ENCODE measurements around the gene DSCAML1.

The DSCAML1 gene

DNA sequence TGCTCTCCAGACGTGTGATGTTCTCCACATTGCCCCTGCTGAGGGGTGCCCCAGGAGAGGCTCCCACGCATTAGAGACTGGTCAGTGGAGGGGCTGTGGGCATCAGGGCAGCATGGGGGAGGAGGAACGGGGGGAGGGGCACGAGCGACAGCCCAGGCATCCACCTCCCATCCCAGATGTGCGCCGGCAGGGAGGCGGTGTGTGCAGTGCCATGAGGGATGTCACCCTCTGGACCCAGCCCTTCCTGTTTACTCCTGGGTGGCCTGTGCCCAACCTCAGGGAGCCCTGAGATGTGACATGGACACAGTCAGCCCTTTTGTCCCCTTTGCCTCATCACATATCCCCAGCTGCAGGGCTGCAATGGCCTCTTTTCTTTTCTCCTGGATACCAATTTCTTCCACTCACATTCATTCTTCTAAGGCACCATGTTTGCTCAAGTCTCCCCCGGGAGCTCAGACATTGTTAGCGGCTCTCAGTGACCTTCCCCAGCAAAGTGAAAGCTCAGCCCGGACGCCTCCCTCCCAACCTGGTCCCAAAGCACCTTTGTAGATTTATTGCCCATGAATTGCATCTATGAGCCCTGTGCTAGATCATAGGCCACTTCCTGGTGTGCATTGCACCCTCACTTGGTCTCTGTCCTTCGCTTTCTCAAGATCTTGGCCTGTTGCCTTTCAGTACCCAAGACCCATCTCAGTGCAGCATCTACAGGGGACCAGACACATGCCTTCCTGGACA is 318.7 kb downstream of the DSCAML1 start:
- FAIRE-seq (no peak), DNase-seq (ENCODE audit: low spot score) (no peak)

DNA sequence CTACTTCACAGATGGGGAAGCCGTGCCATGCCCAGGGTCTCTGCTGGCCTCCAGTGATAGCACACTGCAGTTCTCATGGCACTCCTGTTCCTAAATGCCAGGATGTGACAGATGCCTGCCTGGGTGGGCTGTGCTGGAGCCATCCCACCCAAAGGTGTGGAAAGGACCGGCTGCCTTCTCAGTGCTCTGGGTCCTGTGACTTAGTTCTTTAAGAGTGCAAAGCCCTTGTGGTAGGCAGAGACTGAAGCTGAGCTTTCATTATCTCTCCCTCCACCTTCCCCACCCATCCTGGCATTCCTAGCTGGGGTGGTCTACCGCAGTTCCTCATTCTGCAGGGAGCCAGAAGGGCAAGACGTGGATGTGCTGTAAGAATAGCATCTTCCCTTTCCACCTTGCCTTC is 319.3 kb downstream of the DSCAML1 start:
- no peak for DNase-seq (ENCODE audit: low spot score)
- no peak for FAIRE-seq

DNA sequence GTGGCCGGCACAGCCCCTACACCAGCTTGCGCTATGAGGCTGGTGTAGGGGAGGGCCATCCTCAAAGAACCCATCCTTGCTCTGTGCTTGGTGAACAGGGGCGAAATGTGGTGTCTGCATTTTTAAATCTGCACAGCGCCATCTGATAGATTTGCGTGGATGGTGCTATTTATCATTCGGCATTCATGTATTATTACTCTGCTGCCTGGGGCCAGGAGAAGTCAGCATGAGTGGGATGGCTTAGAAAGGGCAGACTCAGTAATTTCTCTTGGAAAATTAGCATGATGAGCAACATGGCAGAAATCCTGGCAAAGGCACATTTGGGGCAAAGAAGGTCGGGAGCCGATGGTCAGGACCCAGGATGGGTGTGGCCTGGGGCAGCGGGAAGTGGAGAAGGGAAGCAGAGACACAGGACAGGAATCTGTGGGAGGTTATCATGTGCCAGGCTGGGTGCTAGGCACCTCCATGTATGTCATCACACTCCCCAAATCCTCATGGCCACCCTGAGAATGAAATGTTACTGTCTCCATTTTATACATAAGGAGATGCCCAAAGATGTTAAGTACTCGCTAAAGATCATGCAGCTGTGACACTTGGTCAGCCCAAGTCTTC is 320.4 kb downstream of the DSCAML1 start:
- DNase-seq (ENCODE audit: low spot score) (no peak), FAIRE-seq (no peak)

DNA sequence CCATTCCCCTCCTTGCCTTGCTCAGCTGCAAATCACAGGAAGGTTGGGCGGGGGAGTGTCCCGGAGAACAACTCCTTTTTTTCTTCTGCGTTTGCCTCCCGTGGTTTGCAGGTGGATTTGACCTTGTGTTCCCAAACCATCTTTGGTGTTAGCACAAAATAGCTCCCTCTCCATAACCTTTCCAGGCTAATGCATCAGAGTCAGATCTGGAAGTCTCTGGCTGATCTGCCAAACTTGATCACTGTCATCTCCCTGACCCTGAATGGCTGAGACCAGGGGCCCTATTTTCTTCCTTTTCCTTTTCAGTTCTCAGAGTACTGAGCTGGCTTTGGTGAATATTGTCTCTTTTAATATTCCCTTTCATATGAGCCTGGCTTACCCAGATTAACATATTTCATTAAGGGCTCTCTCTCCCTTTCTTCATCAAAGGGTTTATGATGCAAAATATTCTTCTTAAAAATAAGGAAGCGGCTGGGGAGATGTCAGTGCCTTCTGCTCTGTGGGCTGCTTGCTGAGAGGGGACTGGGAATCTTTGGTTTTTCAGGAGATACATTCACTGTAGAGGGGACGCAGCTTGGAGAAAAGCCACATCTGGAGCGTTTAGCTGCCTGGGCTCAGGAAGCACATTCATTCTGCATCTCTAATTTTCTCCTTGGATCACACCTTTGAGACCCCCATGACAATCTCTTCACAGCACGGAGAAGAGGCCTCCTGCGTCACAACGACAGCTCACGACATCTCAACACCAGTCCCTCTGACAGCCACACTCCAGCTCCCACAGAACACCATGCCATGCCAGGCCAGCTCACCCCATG is 321.1 kb downstream of the DSCAML1 start:
- DNase-seq (ENCODE audit: low spot score) (no peak), FAIRE-seq (no peak)

DNA sequence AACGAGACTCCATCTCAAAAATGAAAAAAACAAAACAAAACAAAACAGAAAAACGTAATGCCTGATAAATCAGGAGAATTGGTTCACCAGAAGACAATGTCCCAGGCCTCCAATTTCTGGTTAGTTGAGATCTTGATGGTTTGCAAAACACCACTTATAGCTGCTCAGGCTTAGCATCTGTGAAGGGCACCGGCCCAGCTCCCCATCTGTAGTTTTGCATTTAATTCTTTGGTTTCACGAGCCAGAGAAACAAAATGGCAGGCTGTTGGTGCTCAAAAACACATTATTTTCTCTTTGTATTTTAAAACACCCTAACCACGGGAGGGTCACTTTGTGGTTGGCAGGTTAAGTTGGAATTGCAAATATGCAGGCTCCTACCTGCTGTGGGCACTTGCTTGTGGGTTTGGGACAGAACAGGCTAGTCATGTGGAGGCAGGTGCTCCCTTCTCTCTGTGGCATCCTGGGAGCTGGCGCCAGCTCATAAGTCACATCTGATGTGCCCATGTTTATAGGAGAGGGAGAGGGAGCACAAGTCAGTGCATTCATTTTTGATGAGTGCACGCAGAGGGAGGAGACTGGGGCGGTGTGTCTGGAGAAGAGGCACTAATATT is 323.4 kb downstream of the DSCAML1 start:
- FAIRE-seq (no peak), DNase-seq (ENCODE audit: low spot score) (no peak)

DNA sequence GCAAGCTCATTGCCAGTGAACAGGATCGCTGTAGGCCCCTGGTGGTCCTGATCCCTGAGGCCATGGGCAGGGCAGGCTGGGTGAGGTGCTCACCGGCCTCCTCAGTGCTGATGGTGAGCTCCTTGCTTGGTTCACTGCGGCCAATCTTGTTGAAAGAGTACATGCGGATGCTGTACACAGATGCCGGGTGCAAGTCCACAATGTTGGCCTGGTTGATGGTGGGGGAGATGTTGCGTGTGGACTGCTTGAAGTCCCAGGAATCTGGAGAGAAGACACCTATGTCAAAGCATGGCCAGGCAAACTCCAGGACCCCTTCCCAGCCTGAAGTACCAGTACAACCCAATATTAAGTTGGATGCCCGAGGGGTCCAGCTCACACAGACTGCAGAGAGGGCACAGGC is 325.2 kb downstream of the DSCAML1 start:
- DNase-seq (ENCODE audit: low spot score) (no peak), FAIRE-seq (no peak)

DNA sequence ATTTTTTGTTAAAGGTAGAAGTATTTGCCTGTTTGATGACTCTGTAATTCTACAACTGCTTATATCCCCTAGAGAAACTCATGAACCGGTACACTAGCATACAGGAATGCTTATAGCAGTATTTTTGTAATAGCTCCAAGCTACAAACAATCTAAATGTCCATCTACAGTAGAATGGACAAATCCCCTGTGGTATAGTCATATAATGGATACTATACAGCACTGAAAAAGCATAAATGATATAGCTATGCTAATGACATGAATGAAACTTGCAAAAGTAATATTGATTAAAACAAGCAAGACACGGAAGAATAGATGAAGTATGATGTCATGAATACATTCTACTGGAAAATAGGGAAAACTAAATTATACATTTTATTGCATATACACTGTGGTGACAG is 326.4 kb downstream of the DSCAML1 start:
- FAIRE-seq = no peak

DNA sequence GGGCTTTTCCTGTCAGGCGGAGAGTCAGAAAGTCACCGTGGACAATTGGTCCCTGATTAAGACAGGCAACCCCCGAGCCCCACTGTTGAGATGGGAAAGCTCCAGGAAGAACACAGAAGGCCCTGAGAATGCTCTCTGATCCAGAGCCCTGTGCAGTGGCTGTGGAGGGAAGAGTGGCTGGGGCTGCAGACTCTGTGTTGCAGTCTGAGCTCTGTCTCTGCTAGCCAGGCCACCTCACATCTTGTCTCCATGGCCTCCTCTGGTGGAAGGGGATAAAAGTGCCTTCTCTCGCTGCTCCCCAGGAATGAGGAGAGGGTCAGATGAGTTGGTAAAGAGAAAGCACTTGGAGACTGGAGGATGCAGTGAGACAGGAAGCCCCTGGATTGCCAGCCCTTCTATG is 328.1 kb downstream of the DSCAML1 start:
- DNase-seq (ENCODE audit: low spot score) = no peak
- FAIRE-seq = no peak

More for the DNA sequence above, 326.4 kb downstream of the DSCAML1 start:
- no peak for DNase-seq (ENCODE audit: low spot score)

DNA sequence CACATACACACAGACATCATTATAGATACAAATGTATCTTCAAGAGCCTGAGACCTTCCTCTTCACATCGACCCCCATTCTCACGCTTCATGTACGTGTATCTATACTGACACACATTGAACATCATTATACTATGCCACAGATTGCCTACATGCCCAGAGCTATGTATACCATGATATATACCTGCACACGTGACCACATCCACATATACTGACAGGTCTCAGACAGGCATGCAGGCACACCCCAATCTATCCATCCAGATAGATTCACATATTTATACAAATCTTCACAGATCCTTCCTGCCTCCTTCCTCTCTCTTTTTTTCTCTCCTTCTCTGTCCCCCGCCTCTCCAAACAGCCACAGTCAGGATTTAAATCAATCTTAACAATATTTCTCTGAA is 329.2 kb downstream of the DSCAML1 start:
- FAIRE-seq (no peak), DNase-seq (ENCODE audit: low spot score) (no peak)

DNA sequence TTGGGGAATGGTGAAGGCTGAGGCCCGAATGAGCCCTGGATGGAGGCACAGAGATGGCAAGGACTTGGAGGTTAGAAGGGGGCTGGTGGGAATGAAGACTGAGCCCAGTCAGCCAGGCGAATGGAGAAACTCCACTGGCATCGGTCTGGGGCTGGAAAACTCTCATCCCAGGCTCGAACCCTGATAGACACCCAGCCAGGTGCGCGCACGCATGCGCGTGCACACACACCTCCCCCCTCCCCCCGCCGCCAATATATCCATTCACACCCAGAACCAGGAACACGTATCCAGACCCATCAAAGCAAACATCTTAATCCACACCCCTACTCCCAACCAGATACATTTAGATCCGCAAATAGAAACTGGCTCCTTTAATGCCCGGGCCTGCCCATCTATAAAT is 330.1 kb downstream of the DSCAML1 start:
- no peak for FAIRE-seq
- no peak for DNase-seq (ENCODE audit: low spot score)

DNA sequence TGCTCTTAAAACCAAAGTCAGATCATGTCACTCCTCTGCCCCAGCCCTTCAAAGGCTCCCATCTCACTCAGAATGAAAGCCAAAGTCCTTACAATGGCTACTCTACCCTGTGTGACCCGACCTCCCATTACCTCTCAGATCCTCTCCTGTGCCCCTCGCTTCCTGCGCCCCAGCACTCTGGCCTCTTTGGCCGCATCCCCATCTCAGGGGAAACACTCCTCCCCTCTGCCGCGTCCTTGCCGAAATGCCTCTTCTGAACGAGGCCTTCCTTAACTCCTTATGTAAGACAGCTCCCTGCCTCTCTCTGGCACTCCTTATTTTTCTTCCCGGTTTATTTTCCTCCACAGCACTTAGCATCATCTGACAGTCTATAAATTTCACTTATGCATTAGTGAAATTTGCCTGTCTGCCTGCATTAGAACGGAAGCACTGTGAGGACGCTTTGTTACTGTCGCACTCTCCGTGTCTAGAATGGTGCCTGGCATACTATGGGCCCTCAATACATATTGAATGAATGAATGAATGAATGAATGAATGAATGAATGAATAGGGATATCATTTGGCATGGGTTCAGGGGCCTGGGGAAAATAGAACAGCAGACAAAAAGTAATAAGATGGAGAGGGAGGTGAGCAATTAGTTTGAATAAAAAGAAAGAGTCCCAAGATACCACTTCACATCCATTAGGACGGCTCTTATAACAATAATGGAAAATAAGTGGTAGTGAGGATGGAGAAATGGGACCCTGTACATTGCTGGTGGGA is 331.6 kb downstream of the DSCAML1 start:
- DNase-seq (ENCODE audit: low spot score) (no peak), FAIRE-seq (no peak)

DNA sequence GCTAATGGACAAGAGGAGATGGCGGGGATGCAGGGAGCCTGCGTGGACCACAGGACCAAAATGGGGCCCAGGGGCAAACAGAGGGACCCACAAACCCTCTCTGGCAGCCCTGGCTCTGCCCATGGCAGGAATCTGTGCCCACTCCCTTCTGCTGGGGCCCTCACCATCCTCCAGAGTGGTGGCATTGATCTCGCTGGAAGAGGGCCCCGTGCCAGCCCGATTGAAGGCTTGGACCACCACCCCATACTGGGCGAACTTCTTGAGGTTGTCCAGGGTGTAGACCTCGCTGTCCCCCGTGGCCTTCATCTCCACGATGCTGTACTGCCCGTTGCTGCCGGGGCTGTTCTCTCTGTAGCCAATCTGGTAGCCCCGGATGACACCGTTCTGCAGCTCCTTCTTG is 332.2 kb downstream of the DSCAML1 start:
- DNase-seq (ENCODE audit: low spot score) (no peak), FAIRE-seq (no peak)

DNA sequence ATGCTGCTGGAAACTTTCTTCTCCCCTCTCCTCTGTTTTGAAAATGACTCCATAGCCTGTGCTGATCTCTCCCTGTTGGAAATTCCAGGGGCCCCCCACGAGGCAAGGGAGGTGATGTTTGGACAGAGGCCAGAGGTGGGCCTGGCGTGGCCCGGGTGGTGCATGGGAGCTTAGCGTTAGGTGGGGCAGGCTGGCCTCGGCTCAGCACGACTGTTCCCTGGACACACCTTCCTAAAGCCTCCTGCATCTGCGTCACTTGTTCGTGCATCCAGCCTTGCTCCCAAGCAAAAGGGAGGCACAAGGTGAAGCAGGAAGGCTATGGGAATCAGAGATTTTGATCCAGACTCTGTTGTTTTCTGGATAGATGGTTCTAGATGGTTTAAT is 334.2 kb downstream of the DSCAML1 start:
- FAIRE-seq (no peak), DNase-seq (ENCODE audit: low spot score) (no peak)

DNA sequence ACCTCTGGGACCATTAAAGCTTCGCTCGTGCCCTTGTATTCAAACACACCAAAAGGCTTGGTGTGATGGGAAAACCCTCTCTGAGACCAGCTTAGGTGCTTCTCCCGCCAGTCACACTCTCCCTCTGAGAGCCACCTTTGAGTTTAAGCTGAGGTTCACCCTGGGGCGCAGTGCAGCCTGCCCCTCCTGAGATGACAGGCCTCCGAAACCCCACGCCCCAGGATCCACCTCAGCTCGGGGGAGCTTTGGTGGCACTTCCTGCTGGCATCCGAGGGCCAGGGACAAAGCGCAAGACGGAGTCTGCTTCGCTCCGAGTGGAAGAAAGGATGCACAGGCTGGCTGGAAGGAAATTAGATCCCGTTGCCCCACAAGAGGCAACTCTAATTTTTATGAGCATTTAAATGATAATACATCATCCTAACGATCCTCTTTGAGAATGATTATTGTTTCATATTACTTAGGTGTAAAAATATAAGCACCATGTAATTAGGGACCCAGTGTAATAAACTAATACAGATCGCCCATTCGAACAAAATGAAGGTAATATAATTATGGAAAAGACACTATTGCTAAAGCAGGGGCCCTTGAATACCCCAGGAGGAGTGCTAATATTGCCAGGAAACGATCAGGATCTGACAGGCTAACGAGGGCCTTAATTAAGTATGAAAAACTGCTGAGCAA is 334.7 kb downstream of the DSCAML1 start:
- no peak for DNase-seq (ENCODE audit: low spot score)
- no peak for FAIRE-seq

DNA sequence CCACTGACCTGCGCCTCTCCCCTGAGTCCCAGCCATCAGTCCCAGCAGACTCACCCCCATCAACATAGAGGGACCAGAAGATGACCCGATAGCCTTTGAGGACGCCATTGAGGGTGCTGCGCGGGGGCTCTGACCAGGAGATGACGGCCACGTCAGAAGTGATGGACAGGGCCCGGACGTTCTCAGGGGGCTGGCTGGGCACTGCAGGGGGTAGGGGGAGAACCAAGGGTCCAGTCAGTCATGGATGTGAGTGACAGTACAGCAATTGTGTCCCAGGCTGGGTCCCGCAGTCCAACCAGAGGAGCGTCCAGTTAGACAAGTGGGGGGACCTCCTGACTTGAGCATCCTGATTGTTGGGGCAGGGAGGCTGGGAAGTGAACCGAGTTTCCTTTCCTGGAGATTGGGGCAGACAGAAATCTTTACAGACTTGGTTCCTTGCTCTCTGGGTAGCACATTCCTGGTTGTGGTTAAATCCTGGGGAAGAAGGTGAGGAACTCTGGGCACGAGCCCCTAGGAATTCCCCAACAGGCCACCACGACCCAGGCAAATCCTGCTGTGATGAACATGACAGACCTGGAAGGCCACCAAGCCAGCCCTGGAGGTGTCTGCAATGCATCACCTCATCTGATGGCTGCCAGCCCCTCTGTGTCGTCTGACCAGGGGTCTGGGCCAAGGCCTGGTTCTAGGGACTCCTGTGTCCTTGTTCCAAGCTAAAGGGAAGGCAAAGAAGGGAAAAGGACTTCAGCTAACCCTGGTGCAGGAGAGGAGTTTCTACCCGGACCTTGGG is 335.4 kb downstream of the DSCAML1 start:
- DNase-seq (ENCODE audit: low spot score) = no peak
- no peak for FAIRE-seq

DNA sequence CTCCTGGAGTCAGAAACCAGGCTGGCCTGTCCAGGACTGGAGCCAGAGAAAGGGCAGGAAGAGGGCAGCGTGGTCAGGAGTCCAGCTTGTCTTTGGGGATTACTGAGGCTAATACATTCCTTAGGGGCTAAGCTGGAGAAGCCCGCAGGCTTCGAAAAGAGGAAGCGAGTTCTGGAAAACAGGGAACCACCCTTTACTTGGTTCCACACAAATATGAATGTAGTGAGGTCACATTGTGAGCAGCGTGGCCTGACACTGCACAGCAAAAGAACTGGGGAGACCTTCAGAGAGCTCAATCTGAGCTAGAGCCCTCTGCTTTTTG is 337.1 kb downstream of the DSCAML1 start:
- no peak for DNase-seq (ENCODE audit: low spot score)
- no peak for FAIRE-seq

DNA sequence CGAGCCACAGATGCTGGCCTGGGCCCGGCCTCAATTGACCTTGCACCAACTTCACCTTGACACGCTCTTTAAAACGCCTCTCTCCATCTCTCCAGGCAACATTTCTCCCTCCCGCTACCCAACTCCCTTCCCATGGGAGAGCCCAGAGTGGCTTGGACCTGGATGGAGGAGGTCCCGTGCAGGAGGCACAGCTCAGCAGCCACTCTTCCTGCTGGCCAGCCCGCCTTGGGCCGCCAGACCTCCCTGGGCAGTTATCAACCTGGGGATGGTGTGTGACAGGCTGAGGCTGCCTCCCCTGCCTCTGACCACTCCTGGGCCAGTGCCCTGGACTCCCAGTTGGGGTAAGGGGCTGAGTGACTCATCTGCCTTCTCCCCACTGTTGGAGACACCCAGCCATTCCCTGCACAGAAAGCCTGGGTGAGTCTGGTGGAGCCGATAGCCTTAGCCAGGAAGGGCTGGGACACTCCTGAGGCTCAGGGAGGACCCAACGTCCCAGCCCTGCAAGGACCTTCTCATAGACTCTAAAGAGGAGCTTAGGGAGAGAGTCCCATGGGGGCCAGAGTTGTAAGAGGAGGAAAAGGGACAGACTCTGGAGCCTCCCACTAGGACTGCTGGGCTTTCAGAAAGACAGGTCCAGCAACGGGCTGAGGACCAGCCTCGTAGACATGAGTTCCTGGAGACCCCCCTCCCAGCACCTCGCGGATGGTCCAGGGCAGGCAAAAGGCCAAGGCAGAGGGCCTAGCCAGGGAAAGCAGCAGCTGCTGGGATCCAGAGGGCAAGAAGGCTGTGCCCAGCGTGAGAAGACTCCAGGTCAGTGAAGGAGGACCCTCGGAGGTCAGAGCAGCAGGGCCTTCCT is 337.7 kb downstream of the DSCAML1 start:
- FAIRE-seq = no peak
- no peak for DNase-seq (ENCODE audit: low spot score)

DNA sequence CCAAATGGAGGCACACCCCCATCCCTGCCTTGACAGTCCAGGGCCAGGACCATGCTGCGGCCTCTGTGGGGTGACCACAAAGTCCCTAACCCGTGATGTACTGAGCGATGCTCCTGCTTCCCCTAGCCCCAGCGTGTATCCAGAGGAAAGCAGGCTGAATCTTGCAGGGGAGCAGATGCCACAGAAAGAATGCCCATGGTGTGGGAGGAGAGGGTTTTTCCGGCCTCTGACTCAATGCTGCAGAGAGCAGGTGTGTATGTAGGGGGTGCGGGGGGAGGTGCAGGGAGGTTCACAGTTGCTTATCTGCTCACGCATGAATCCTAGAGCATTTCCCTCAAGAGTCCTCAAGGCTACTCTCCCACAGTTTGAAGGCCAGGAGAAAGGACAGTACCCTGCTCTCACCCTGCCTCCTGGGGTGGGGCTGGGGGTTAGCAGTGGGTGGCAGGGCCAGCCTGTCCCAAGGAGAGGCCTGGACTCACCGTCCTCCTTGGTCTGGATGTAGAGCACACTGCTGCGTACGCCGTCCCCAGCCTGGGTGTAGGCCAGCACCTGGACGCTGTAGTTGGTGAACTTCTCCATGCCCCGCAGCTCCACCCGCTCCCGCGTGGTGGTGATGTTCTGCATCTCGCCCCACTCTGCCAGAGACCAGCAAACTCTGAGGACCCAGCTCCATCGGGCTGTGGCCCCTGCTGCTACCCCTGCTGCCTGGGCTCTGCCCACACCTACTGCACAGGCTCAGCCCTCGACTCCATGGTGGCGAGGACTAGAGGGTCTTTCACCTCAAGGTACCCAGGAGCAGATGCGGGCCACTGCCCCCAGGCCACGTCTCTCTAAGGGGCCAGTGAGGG is 338.5 kb downstream of the DSCAML1 start:
- no peak for DNase-seq (ENCODE audit: low spot score)
- FAIRE-seq = no peak

All from RCC 7860 (cell line).